Stimulated activated CD4-positive, alpha-beta T cell treated with anti-CD3 and anti-CD28 coated beads, Interleukin-1b, Interleukin-23, amount 100 ng/mL, for 48 hours (primary cell): Measurements from ENCODE around the gene CARMIL1.
"Not testable (repeated sequence)": the region's sequence is repeated elsewhere in the genome, so short reads cannot be mapped to it uniquely, and the experiment has no call there.

ENCODE experiments used
- DNase-seq: peaks from one replicate; pipeline ENCODE4 v3.0.0-alpha.2; 2020

Gene CARMIL1

GRCh38 chr6:25277857-25278256 lies 1.3 kb upstream of the CARMIL1 start:
- DNase-seq, result no peak

- no peak for DNase-seq
Measured at GRCh38 chr6:25278261-25278913, 787 bp upstream of the CARMIL1 start.

- peak; percentile 2 for DNase-seq
Measured at GRCh38 chr6:25279748-25280343, 672 bp downstream of the CARMIL1 start.

- peak; percentile 36 for DNase-seq
Measured at GRCh38 chr6:25280344-25281074, 1.3 kb downstream of the CARMIL1 start.

GRCh38 chr6:25286891-25287290 lies 7.7 kb downstream of the CARMIL1 start:
- no peak for DNase-seq

- no peak for DNase-seq
Measured at GRCh38 chr6:25287941-25288340, 8.8 kb downstream of the CARMIL1 start.

GRCh38 chr6:25288518-25288917 lies 9.3 kb downstream of the CARMIL1 start:
- DNase-seq, result no peak

- DNase-seq, result no peak
Measured at GRCh38 chr6:25290306-25291060, 11.3 kb downstream of the CARMIL1 start.

- DNase-seq, result no peak
Measured at GRCh38 chr6:25292384-25292783, 13.2 kb downstream of the CARMIL1 start.

- no peak for DNase-seq
Measured at GRCh38 chr6:25295651-25296050, 16.5 kb downstream of the CARMIL1 start.

GRCh38 chr6:25296217-25296905 lies 17.2 kb downstream of the CARMIL1 start:
- DNase-seq, result no peak

GRCh38 chr6:25297039-25297441 lies 17.9 kb downstream of the CARMIL1 start:
- DNase-seq, result no peak

GRCh38 chr6:25297823-25298522 lies 18.8 kb downstream of the CARMIL1 start:
- no peak for DNase-seq

- DNase-seq, result not testable (repeated sequence)
Measured at GRCh38 chr6:25298523-25298865, 19.3 kb downstream of the CARMIL1 start.

GRCh38 chr6:25301362-25301761 lies 22.2 kb downstream of the CARMIL1 start:
- no peak for DNase-seq

- no peak for DNase-seq
Measured at GRCh38 chr6:25302151-25302550, 23.0 kb downstream of the CARMIL1 start.

GRCh38 chr6:25302677-25303128 lies 23.5 kb downstream of the CARMIL1 start:
- no peak for DNase-seq

GRCh38 chr6:25303254-25303653 lies 24.1 kb downstream of the CARMIL1 start:
- no peak for DNase-seq

GRCh38 chr6:25306379-25306778 lies 27.2 kb downstream of the CARMIL1 start:
- no peak for DNase-seq

- no peak for DNase-seq
Measured at GRCh38 chr6:25307805-25308494, 28.8 kb downstream of the CARMIL1 start.

- DNase-seq, result no peak
Measured at GRCh38 chr6:25309886-25310285, 30.7 kb downstream of the CARMIL1 start.
